ENCODE results near the gene GALNT16.

GALNT16 gene

DNA sequence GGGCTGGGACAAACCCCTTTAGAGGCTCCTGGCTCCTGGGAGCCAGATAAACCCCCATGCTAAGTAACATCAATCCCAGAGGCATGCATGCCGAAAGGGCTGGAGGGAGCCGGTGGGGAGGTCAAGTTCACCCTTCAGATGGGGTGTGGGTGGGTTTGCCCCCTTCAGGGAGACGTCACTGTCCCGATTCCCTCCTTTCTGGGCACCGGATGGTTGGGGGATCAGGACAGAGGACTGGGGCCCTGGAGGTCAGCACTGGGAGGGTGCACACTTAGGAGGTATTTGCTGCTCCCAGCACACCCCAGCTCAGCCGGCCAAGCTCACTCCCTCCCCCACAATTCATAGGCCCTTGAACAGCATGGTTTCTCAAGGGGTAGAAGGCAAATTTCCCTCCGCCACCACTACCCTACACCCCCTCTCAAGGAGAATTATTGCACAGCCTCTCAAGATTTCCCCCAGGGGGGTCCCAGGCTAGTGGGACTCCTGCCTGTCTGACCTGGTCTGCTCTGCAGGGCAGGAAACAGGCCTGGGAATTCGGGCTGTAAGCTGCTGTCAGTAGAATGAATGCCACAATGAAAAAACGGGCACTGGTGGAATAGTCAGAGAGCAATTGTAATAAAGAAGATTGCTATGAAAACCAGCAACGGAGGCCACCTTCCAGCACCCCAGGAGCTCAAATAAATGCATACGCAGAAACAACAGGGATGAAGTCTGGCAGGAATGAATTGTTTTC lies 63.5 kb downstream of the GALNT16 start:
- TF ChIP-seq TAF1 (IDR thresholded peaks at IDR 0.05; ENCODE audit: borderline replicate concordance, insufficient read depth, low read length), result no peak
- no peak for TF ChIP-seq POLR2AphosphoS5 (IDR thresholded peaks at IDR 0.05; ENCODE audit: low read depth, low read length)
- no peak for TF ChIP-seq SIN3A (IDR thresholded peaks at IDR 0.05; ENCODE audit: borderline replicate concordance, insufficient read depth, low read length)
- TF ChIP-seq, protein P1, sequence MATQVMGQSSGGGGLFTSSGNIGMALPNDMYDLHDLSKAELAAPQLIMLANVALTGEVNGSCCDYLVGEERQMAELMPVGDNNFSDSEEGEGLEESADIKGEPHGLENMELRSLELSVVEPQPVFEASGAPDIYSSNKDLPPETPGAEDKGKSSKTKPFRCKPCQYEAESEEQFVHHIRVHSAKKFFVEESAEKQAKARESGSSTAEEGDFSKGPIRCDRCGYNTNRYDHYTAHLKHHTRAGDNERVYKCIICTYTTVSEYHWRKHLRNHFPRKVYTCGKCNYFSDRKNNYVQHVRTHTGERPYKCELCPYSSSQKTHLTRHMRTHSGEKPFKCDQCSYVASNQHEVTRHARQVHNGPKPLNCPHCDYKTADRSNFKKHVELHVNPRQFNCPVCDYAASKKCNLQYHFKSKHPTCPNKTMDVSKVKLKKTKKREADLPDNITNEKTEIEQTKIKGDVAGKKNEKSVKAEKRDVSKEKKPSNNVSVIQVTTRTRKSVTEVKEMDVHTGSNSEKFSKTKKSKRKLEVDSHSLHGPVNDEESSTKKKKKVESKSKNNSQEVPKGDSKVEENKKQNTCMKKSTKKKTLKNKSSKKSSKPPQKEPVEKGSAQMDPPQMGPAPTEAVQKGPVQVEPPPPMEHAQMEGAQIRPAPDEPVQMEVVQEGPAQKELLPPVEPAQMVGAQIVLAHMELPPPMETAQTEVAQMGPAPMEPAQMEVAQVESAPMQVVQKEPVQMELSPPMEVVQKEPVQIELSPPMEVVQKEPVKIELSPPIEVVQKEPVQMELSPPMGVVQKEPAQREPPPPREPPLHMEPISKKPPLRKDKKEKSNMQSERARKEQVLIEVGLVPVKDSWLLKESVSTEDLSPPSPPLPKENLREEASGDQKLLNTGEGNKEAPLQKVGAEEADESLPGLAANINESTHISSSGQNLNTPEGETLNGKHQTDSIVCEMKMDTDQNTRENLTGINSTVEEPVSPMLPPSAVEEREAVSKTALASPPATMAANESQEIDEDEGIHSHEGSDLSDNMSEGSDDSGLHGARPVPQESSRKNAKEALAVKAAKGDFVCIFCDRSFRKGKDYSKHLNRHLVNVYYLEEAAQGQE (IDR thresholded peaks at IDR 0.05; ENCODE audit: insufficient read depth in 1 of 2, low read depth in 2 of 2, low read length in 2 of 2), result no peak
- TF ChIP-seq FOXP2 (optimal IDR thresholded peaks at IDR 0.05; ENCODE audit: borderline replicate concordance, extremely low read depth, extremely low read length, insufficient read depth), result no peak

DNA sequence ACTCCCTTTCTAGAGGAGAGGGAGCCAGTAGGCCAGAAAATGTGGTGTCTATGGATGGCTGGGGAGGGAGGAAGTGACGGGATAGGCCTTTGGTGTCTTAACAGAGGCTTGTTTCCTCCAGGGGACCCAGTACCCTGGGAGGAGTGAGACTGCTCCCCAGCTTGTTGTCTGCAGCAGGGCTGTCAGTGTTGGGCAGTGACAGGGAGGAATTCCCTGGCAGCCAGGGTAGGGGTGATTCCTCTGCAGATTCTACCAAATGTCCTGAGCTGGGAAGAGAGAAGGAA lies 64.0 kb downstream of the GALNT16 start:
- TF ChIP-seq FOXP2 (optimal IDR thresholded peaks at IDR 0.05; ENCODE audit: borderline replicate concordance, extremely low read depth, extremely low read length, insufficient read depth), result no peak
- TF ChIP-seq POLR2AphosphoS5 (IDR thresholded peaks at IDR 0.05; ENCODE audit: low read depth, low read length), result no peak
- TF ChIP-seq TAF1 (IDR thresholded peaks at IDR 0.05; ENCODE audit: borderline replicate concordance, insufficient read depth, low read length), result no peak
- no peak for TF ChIP-seq SIN3A (IDR thresholded peaks at IDR 0.05; ENCODE audit: borderline replicate concordance, insufficient read depth, low read length)
- TF ChIP-seq, protein P1 (IDR thresholded peaks at IDR 0.05; ENCODE audit: insufficient read depth in 1 of 2, low read depth in 2 of 2, low read length in 2 of 2), result no peak

DNA sequence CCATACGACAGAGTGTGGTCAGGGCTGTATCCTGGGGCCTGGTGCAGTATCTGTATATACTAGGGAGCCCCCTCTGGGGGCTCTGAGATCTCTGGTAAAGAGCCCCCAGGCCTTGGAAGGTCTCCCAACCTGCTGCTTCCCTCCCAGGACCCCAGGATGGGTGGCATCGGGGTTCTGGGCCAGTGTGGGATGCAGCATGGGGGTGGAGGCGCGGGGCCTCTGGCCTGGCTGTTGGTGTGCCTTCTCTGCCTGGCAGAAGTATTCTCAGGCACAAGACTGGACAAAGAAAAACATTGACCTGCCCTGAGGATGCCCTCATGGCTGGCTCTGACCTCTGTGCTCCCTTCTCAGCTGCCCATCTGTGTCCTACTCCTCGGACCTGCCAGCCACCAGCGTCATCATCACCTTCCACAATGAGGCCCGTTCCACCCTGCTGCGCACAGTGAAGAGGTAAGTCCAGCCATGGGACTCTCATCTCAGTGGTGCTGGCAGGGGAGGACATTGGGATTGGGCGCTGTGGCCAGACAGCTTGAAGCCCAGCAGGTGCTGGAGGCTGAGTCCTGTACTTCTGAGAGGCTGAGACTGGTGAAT lies 64.5 kb downstream of the GALNT16 start:
- TF ChIP-seq POLR2AphosphoS5 (IDR thresholded peaks at IDR 0.05; ENCODE audit: low read depth, low read length), result no peak
- TF ChIP-seq, protein P1 (IDR thresholded peaks at IDR 0.05; ENCODE audit: insufficient read depth in 1 of 2, low read depth in 2 of 2, low read length in 2 of 2), result no peak
- no peak for TF ChIP-seq TAF1 (IDR thresholded peaks at IDR 0.05; ENCODE audit: borderline replicate concordance, insufficient read depth, low read length)
- TF ChIP-seq FOXP2 (optimal IDR thresholded peaks at IDR 0.05; ENCODE audit: borderline replicate concordance, extremely low read depth, extremely low read length, insufficient read depth), result no peak
- TF ChIP-seq SIN3A (IDR thresholded peaks at IDR 0.05; ENCODE audit: borderline replicate concordance, insufficient read depth, low read length), result no peak

DNA sequence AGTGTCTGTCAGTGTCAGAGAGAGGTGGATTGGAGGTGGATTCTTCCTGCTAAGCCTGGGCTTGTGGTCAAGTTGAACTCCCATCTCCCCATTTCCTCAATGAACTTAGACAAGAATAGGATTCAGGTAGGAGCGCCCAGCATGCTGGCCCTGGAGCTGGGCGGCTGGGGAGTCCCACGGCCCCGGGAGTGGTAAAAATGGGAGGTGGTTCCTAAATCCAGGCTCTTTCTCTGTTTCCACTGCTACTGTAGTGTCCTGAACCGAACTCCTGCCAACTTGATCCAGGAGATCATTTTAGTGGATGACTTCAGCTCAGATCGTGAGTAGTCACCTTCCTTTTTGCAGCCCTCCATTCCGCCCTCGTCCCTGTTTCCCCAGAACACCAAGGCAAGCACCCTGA lies 65.1 kb downstream of the GALNT16 start:
- TF ChIP-seq, protein P1 (IDR thresholded peaks at IDR 0.05; ENCODE audit: insufficient read depth in 1 of 2, low read depth in 2 of 2, low read length in 2 of 2), result no peak

Data from PFSK-1 (cell line).